Measurements from ENCODE around the gene KLK5. TPM values are rescaled to one million over a fixed set of nuclear protein-coding genes. Genes with fewer than 3 reads are reported as not detected.

KLK5 gene
- total RNA-seq, 1 donor from 2014 or later = not detected

- no peak overlapping the region for H3K4me3 Mint-ChIP-seq (ENCODE audit: unreplicated experiment)
- H3K9me3 Mint-ChIP-seq (ENCODE audit: unreplicated experiment) = peaks cover 1% of the 10 kb centered on the region
- TF ChIP-seq, protein P1, sequence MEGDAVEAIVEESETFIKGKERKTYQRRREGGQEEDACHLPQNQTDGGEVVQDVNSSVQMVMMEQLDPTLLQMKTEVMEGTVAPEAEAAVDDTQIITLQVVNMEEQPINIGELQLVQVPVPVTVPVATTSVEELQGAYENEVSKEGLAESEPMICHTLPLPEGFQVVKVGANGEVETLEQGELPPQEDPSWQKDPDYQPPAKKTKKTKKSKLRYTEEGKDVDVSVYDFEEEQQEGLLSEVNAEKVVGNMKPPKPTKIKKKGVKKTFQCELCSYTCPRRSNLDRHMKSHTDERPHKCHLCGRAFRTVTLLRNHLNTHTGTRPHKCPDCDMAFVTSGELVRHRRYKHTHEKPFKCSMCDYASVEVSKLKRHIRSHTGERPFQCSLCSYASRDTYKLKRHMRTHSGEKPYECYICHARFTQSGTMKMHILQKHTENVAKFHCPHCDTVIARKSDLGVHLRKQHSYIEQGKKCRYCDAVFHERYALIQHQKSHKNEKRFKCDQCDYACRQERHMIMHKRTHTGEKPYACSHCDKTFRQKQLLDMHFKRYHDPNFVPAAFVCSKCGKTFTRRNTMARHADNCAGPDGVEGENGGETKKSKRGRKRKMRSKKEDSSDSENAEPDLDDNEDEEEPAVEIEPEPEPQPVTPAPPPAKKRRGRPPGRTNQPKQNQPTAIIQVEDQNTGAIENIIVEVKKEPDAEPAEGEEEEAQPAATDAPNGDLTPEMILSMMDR (IDR thresholded peaks at IDR 0.05; ENCODE audit: partially characterized antibody, unreplicated experiment) = no peak
- peaks cover 5% of the 10 kb centered on the region for H3K27me3 Mint-ChIP-seq (ENCODE audit: unreplicated experiment)
- no peak overlapping the region for H3K27ac Mint-ChIP-seq (ENCODE audit: unreplicated experiment)
- no peak for DNase-seq
- no peaks in the 10 kb centered on the region for H3K4me1 Mint-ChIP-seq (ENCODE audit: low read depth, unreplicated experiment)
- H3K36me3 Mint-ChIP-seq (ENCODE audit: unreplicated experiment) = no peaks in the 10 kb centered on the region
Measured at GRCh38 chr19:50932018-50932689, 20.7 kb downstream of the KLK5 start.

GRCh38 chr19:50931023-50931422 lies 21.8 kb downstream of the KLK5 start:
- DNase-seq = no peak
- peaks cover 3% of the 10 kb centered on the region for H3K27me3 Mint-ChIP-seq (ENCODE audit: unreplicated experiment)
- TF ChIP-seq, protein P1 (IDR thresholded peaks at IDR 0.05; ENCODE audit: partially characterized antibody, unreplicated experiment) = no peak
- H3K9me3 Mint-ChIP-seq (ENCODE audit: unreplicated experiment) = peaks cover 1% of the 10 kb centered on the region
- no peak overlapping the region for H3K4me3 Mint-ChIP-seq (ENCODE audit: unreplicated experiment)
- H3K4me1 Mint-ChIP-seq (ENCODE audit: low read depth, unreplicated experiment) = no peaks in the 10 kb centered on the region
- H3K27ac Mint-ChIP-seq (ENCODE audit: unreplicated experiment) = no peak overlapping the region
- no peaks in the 10 kb centered on the region for H3K36me3 Mint-ChIP-seq (ENCODE audit: unreplicated experiment)

GRCh38 chr19:50928831-50929230 lies 24.0 kb downstream of the KLK5 start:
- Mint-ChIP-seq H3K27me3 (ENCODE audit: unreplicated experiment) (peaks cover 5% of the 10 kb centered on the region), H3K9me3 (ENCODE audit: unreplicated experiment) (peaks cover 1% of the 10 kb centered on the region), H3K4me3 (ENCODE audit: unreplicated experiment) (no peak overlapping the region), H3K4me1 (ENCODE audit: low read depth, unreplicated experiment) (no peaks in the 10 kb centered on the region), H3K36me3 (ENCODE audit: unreplicated experiment) (no peaks in the 10 kb centered on the region), H3K27ac (ENCODE audit: unreplicated experiment) (no peak overlapping the region)
- no peak for DNase-seq
- TF ChIP-seq, protein P1 (IDR thresholded peaks at IDR 0.05; ENCODE audit: partially characterized antibody, unreplicated experiment) = no peak

DNA sequence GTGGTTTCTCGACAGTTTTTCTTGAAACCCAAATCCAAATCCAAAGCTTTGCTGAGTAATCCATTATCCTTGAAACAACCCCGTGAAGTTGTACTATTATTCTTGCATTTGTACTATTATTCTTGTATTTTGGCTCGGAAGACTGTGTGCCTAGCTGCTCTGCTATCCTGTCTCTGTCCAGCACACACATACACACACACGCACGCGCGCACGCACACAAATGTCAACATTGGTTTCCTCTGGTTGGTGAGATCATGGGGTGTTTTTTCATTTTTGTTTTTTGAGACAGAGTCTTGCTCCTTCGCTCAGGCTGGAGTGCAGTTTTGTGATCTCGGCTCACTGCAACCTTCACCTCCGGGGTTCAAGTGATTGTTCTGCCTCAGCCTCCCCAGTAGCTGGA lies 26.7 kb downstream of the KLK5 start:
- Mint-ChIP-seq H3K9me3 (ENCODE audit: unreplicated experiment) (peaks cover 1% of the 10 kb centered on the region), H3K4me1 (ENCODE audit: low read depth, unreplicated experiment) (no peaks in the 10 kb centered on the region), H3K27me3 (ENCODE audit: unreplicated experiment) (peaks cover 3% of the 10 kb centered on the region), H3K36me3 (ENCODE audit: unreplicated experiment) (no peaks in the 10 kb centered on the region), H3K27ac (ENCODE audit: unreplicated experiment) (no peak overlapping the region), H3K4me3 (ENCODE audit: unreplicated experiment) (no peak overlapping the region)
- no peak for DNase-seq
- TF ChIP-seq, protein P1 (IDR thresholded peaks at IDR 0.05; ENCODE audit: partially characterized antibody, unreplicated experiment) = no peak

DNA sequence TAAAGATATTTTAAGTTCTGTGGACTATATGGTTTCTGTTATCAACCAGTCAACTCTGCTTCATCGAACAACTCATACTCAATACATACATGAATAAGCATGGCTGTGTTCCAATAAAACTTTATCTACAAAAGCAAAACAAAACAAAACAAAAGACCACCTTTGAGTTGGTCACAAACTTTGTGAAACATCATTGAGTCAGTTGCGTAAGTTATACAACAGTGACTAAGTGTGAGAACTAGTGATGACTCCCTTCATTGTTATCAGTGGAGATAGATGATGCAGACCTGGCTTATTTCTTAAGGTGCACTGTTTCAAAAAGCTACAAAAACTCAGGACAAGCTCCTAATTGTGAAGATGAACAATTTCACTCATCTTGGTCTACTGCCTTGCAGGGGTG lies 27.1 kb downstream of the KLK5 start:
- Mint-ChIP-seq H3K4me1 (ENCODE audit: low read depth, unreplicated experiment) (no peaks in the 10 kb centered on the region), H3K9me3 (ENCODE audit: unreplicated experiment) (no peaks in the 10 kb centered on the region), H3K27ac (ENCODE audit: unreplicated experiment) (no peak overlapping the region), H3K27me3 (ENCODE audit: unreplicated experiment) (peaks cover 3% of the 10 kb centered on the region), H3K4me3 (ENCODE audit: unreplicated experiment) (no peak overlapping the region), H3K36me3 (ENCODE audit: unreplicated experiment) (no peaks in the 10 kb centered on the region)
- TF ChIP-seq, protein P1 (IDR thresholded peaks at IDR 0.05; ENCODE audit: partially characterized antibody, unreplicated experiment) = no peak
- no peak for DNase-seq
